Bronchial epithelial cell (primary cell): Measurements from ENCODE around the gene BMERB1. TPM values are rescaled to one million over a fixed set of nuclear protein-coding genes. Genes with fewer than 3 reads are reported as not detected.

Source experiments
- DNase-seq: peaks from one replicate; pipeline ENCODE4 v3.0.0-alpha.2; 2010; ENCODE audit warnings: low read depth
- FAIRE-seq: peaks from 2 replicates; lab custom pipeline; 2011; peaks lifted over from hg19 to GRCh38; lab: Jason Lieb, UNC
- H3K27me3 ChIP-seq: 2 replicates; pipeline ENCODE4 v1.5.1; 2011; ENCODE audit warnings: low read length; ENCODE audit not compliant: control insufficient read depth, insufficient read depth
- H3K36me3 ChIP-seq: 2 replicates; pipeline ENCODE4 v1.5.1; 2011; ENCODE audit warnings: low read length; ENCODE audit not compliant: control insufficient read depth, insufficient read depth
- H3K4me3 ChIP-seq: 2 replicates; pipeline ENCODE4 v1.5.1; 2011; ENCODE audit warnings: mild to moderate bottlenecking, low read depth, low read length, control low read depth
- total RNA-seq: library from RNA; depleted of rRNA; stranded (reverse); fragments of >200 nt; gene quantifications from 2 replicates; pipeline ENCODE4 v1.2.1, GENCODE V29; 2014
- TF ChIP-seq, protein P1 (sequence below): IDR thresholded peaks from 2 replicates; pipeline ENCODE4 v1.5.1; 2011; ENCODE audit warnings: mild to moderate bottlenecking, moderate library complexity, low read length, control low read depth, inconsistent platforms; ENCODE audit not compliant: insufficient read depth, severe bottlenecking

The BMERB1 gene
- total RNA-seq, 1 donor from 2014 or later = 8.4 TPM

DNA sequence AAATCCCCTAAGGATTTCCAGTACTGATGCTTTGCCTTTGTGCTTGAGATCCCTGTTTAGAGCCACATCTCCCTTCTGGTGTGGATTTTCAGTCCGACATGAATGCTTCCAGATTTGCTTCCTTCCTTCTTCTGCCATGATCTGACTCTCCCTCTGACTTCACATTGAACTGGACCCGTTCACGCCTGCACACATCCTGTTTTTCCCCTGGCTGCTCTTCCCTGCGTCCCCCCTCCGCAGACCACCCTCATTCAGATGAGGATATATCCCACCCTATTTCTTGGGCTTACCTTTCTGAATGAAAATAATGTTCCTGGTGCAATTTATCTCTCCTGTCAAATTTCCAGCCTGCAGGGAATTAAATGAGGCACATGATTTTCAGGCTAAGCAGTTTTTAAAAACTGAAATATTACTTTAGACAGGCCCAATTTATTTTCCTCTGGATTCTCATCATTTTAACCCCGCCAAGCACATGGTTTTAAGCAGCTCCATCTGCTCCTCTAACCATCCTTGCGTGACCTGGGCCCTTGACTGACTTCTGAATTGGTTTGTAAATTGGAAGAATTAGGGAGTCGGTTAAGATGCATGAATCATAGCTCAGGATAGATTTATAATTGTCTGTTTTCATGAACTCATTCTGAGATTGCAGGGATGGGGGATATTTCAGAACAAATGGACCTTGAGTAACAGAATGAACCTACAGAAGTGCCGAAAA, 59.2 kb downstream of the BMERB1 start:
- Histone ChIP-seq H3K36me3 (no peaks in the 10 kb centered on the region), H3K4me3 (no peak overlapping the region), H3K27me3 (no peaks in the 10 kb centered on the region)
- DNase-seq (no peak), FAIRE-seq (no peak)
- TF ChIP-seq, protein P1, sequence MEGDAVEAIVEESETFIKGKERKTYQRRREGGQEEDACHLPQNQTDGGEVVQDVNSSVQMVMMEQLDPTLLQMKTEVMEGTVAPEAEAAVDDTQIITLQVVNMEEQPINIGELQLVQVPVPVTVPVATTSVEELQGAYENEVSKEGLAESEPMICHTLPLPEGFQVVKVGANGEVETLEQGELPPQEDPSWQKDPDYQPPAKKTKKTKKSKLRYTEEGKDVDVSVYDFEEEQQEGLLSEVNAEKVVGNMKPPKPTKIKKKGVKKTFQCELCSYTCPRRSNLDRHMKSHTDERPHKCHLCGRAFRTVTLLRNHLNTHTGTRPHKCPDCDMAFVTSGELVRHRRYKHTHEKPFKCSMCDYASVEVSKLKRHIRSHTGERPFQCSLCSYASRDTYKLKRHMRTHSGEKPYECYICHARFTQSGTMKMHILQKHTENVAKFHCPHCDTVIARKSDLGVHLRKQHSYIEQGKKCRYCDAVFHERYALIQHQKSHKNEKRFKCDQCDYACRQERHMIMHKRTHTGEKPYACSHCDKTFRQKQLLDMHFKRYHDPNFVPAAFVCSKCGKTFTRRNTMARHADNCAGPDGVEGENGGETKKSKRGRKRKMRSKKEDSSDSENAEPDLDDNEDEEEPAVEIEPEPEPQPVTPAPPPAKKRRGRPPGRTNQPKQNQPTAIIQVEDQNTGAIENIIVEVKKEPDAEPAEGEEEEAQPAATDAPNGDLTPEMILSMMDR = no peak

DNA sequence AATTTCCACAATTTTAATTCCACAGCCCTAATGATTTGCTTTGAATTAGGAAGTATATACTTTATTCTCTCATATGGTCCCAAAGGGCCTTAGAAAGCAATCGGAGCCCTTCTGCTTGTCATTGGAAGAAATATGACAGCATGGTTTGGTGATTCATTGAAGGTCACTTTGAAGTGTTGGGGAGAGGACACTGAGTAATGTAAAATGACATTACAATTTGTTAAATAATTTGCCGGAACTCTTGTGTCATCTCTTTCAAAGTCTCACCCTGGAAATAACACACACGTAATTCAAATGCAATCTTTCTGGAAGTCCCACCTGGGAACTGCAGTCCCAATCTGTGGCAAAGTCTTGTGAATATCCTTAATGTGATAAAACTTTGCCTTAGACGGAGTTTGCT, 59.8 kb downstream of the BMERB1 start:
- Histone ChIP-seq H3K36me3 (no peaks in the 10 kb centered on the region), H3K27me3 (no peaks in the 10 kb centered on the region), H3K4me3 (no peak overlapping the region)
- DNase-seq = no peak
- FAIRE-seq = no peak
- TF ChIP-seq, protein P1 = no peak

DNA sequence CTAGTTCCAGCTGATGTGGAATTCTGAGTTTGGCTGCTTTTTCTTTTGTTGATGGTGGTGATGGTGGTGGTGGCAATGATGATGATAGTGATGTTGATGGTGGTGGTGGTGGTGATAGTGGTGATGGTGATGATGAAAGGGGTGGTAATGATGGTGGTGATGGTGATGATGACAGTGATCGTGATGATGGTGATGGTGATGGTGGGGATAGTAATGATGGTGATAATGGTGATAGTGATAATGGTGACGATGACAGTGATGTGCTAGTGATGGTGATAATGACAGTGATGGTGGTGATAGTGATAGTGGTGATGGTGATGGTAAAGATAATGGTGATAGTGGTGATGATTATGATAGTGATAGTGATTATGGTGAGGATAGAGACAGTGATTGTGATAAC, 61.5 kb downstream of the BMERB1 start:
- FAIRE-seq (no peak), DNase-seq (no peak)
- TF ChIP-seq, protein P1 = no peak
- Histone ChIP-seq H3K36me3 (no peaks in the 10 kb centered on the region), H3K4me3 (no peak overlapping the region), H3K27me3 (no peaks in the 10 kb centered on the region)

DNA sequence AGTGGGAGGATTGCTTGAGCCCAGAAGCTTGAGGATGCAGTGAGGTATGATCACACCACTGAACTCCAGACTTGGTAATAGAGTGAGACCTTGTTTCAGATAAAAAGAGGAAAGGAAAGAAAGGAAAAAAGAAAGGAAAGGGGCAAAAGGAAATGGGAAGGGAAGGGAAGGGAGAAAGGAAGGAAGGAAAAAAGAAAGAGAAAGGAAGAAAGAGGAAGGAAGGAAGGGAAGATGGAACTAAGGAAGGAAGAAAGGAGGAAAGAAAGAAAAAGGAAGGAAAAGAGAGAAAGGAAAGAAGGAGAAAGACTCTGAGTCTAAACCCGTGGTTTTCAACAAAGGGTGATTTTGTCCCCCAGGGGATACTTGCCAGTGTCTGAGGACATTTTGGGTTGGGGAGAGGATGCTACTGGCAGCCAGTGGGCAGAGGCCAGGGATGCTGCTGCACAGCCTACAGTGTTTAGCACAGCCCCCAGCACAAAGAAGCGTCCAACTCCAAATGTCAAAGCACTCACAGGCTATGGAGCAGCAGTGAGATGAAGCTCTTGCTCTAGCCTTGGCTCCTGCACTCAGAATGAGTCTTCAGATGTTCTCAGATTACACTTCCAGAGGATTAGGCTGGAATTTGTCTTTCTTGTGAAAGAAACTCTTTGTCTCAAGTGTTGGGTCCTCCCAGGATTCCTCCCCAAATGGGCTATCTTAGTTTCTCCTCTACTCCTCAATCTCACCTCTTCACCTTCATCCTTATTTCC, 64.2 kb downstream of the BMERB1 start:
- no peak for FAIRE-seq
- TF ChIP-seq, protein P1 = no peak
- H3K4me3 ChIP-seq = no peak overlapping the region
- H3K36me3 ChIP-seq = no peaks in the 10 kb centered on the region
- no peaks in the 10 kb centered on the region for H3K27me3 ChIP-seq
- DNase-seq = no peak

DNA sequence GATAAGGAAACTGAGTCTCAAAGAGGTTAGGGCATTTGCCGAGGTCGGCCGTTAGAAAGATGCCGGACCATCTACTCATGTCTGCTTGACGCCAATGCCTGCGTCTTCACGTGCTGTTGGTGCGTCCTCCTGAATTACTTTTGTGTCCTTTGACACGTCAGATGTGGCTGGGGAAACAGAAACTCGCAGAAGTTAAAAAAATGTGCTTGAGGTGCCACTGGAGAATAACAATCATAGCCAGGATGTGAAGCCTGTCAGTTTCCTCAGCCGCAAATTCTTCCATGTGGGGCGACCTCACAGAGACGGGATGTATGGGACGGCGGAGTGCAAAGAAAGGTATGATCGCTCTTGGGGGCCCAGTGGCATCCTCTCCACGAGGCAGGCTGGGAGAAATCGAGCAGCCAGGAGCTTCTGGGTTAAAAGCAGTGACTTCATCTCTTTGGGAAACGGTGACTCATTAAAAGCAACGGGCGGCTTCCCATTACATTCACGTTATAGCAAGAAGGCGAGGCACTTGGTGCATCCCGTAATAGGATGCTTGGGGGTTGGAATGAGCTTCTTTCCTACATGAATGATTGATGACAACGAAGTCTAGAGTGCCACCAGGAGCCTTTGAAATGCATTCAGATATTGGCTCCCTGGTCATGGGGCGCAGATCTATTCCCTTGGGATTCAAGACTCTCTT, 67.8 kb downstream of the BMERB1 start:
- H3K27me3 ChIP-seq = no peaks in the 10 kb centered on the region
- no peak overlapping the region for H3K4me3 ChIP-seq
- peak; percentile 87 for DNase-seq

More for the DNA sequence above, 67.8 kb downstream of the BMERB1 start:
- no peak for FAIRE-seq
- no peaks in the 10 kb centered on the region for H3K36me3 ChIP-seq
- TF ChIP-seq, protein P1 = no peak
